Activated CD8-positive, alpha-beta memory T cell treated with anti-CD3 and anti-CD28 coated beads, Interleukin-2, amount 50 U/mL, for 24 hours (primary cell): ENCODE data around the gene SKIC3.

Source experiments
- DNase-seq: peaks from one replicate; pipeline ENCODE4 v3.0.0-alpha.2; 2020; ENCODE audit errors: extremely low read depth

The SKIC3 gene

GRCh38 chr5:95531491-95531890, 23.3 kb downstream of the SKIC3 start:
- no peak for DNase-seq

- no peak for DNase-seq
Measured at GRCh38 chr5:95530416-95530815, 24.4 kb downstream of the SKIC3 start.

- no peak for DNase-seq
Measured at GRCh38 chr5:95528565-95528964, 26.2 kb downstream of the SKIC3 start.

- no peak for DNase-seq
Measured at GRCh38 chr5:95526871-95527270, 27.9 kb downstream of the SKIC3 start.

GRCh38 chr5:95524423-95524822, 30.4 kb downstream of the SKIC3 start:
- DNase-seq = no peak

- no peak for DNase-seq
Measured at GRCh38 chr5:95520206-95520605, 34.6 kb downstream of the SKIC3 start.

- DNase-seq = no peak
Measured at GRCh38 chr5:95519681-95520080, 35.1 kb downstream of the SKIC3 start.

- DNase-seq = no peak
Measured at GRCh38 chr5:95519151-95519550, 35.6 kb downstream of the SKIC3 start.

GRCh38 chr5:95518417-95518816, 36.4 kb downstream of the SKIC3 start:
- no peak for DNase-seq

- DNase-seq = no peak
Measured at GRCh38 chr5:95511606-95512005, 43.2 kb downstream of the SKIC3 start.

GRCh38 chr5:95508550-95508949, 46.2 kb downstream of the SKIC3 start:
- no peak for DNase-seq
